IPS-NIHi7 (cell line): ENCODE results near the gene TPSB2.

Source experiments
- DNase-seq: peaks from one replicate; pipeline ENCODE4 v3.0.0; 2012; ENCODE audit warnings: mixed read lengths; ENCODE audit errors: extremely low spot score

The TPSB2 gene

GRCh38 chr16:1220098-1220728, 9.8 kb downstream of the TPSB2 start:
- no peak for DNase-seq

- DNase-seq = no peak
These were observed 10.9 kb downstream of the TPSB2 start for GRCh38 chr16:1218930-1219611.

- DNase-seq = no peak
These were observed 11.7 kb downstream of the TPSB2 start for GRCh38 chr16:1218061-1218929.

- DNase-seq = no peak
These were observed 12.5 kb downstream of the TPSB2 start for GRCh38 chr16:1217526-1217925.

GRCh38 chr16:1216681-1217400, 13.1 kb downstream of the TPSB2 start:
- no peak for DNase-seq

- DNase-seq = no peak
These were observed 13.7 kb downstream of the TPSB2 start for GRCh38 chr16:1216296-1216619.

- DNase-seq = no peak
These were observed 14.2 kb downstream of the TPSB2 start for GRCh38 chr16:1215574-1216295.

GRCh38 chr16:1214719-1215118, 15.3 kb downstream of the TPSB2 start:
- no peak for DNase-seq

GRCh38 chr16:1213796-1214372, 16.1 kb downstream of the TPSB2 start:
- no peak for DNase-seq

GRCh38 chr16:1213231-1213630, 16.8 kb downstream of the TPSB2 start:
- DNase-seq = no peak

GRCh38 chr16:1212616-1213194, 17.3 kb downstream of the TPSB2 start:
- no peak for DNase-seq

GRCh38 chr16:1211451-1212268, 18.3 kb downstream of the TPSB2 start:
- DNase-seq = no peak

GRCh38 chr16:1210461-1210860, 19.5 kb downstream of the TPSB2 start:
- DNase-seq = no peak

GRCh38 chr16:1209081-1209480, 20.9 kb downstream of the TPSB2 start:
- DNase-seq = no peak

- no peak for DNase-seq
These were observed 21.6 kb downstream of the TPSB2 start for GRCh38 chr16:1208239-1208830.

GRCh38 chr16:1206786-1207185, 23.2 kb downstream of the TPSB2 start:
- no peak for DNase-seq

- DNase-seq = no peak
These were observed 23.7 kb downstream of the TPSB2 start for GRCh38 chr16:1206326-1206725.

- no peak for DNase-seq
These were observed 25.1 kb downstream of the TPSB2 start for GRCh38 chr16:1204933-1205332.

GRCh38 chr16:1202274-1202673, 27.7 kb downstream of the TPSB2 start:
- no peak for DNase-seq

GRCh38 chr16:1201444-1201843, 28.5 kb downstream of the TPSB2 start:
- no peak for DNase-seq
